Lower leg skin (tissue), 4 donors: Measurements from ENCODE around the gene NADK. TPM values are rescaled to one million over a fixed set of nuclear protein-coding genes. Genes with fewer than 3 reads are reported as not detected.
A peak's percentile ranks its signal among the peaks of the same experiment; 100 is the strongest.
"Not testable (repeated sequence)": the region's sequence is repeated elsewhere in the genome, so short reads cannot be mapped to it uniquely, and the experiment has no call there.

Experiments
- DNase-seq, 2 donors: peaks; one replicate each; pipeline ENCODE4 v3.0.0-alpha.2; 2019; ENCODE audit warnings: low spot score in 2 of 2
- H3K4me3 ChIP-seq: fragments of 200-600 bp; sonication (generic); 2 replicates; pipeline ENCODE4 v1.5.1; 2017; ENCODE audit warnings: mild to moderate bottlenecking, low read depth; ENCODE audit not compliant: poor library complexity, severe bottlenecking
- CTCF ChIP-seq, 3 donors: fragments of 450-650 bp; IDR thresholded peaks; one replicate each; pipeline ENCODE4 v1.5.1; 2016; ENCODE audit warnings: antibody characterized with exemption in 3 of 3, mild to moderate bottlenecking in 3 of 3, moderate library complexity in 2 of 3
- POLR2A ChIP-seq, 2 donors: fragments of 450-650 bp; IDR thresholded peaks; one replicate each; pipeline ENCODE4 v1.6.1; 2016 to 2017; ENCODE audit warnings: antibody characterized with exemption in 2 of 2, mild to moderate bottlenecking in 1 of 2, moderate library complexity in 1 of 2
- WGBS, 2 donors: methylation state at CpG; one replicate each; pipeline ENCODE4 v1.1.5; 2018; 5-methylcytosine and 5-hydroxymethylcytosine counted together
- intact Hi-C: fragments of 100-400 bp; cut with DNase I; formaldehyde crosslinking; loops from one replicate; pipeline ENCODE4 v1.15.0; 2023; ENCODE audit warnings: low total_unique reads
- total RNA-seq, 4 donors: library from RNA; depleted of rRNA; stranded (reverse); fragments of >200 nt; gene quantifications; one replicate each; pipeline ENCODE4 v1.1.0, GENCODE V29; 2016

The NADK gene
- total RNA-seq, 4 donors from 2014 or later: 45.4 to 58.0 (median 54.2) TPM

- TF ChIP-seq CTCF (IDR thresholded peaks at IDR 0.05) (no peak), POLR2A (IDR thresholded peaks at IDR 0.05) (no peak)
- H3K4me3 ChIP-seq: no peak overlapping the region
- intact Hi-C loops: no loop called here
- DNase-seq: no peak
- 77 to 79% methylated on average over 7 of the region's 7 CpGs for WGBS, 2 donors
These were observed 57.1 kb downstream of the NADK start for GRCh38 chr1:1721201-1721600.

GRCh38 chr1:1715109-1715883 lies 63.0 kb downstream of the NADK start:
- WGBS, 2 donors: 77 to 83% methylated on average over 12 to 13 of the region's 18 CpGs
- intact Hi-C loops: not testable (repeated sequence)
- peak in 1 of 2 donors; percentile 25 for DNase-seq

GRCh38 chr1:1707897-1708296 lies 70.4 kb downstream of the NADK start:
- H3K4me3 ChIP-seq, intact Hi-C loops: not testable (repeated sequence)
- 100% methylated on average over 4 of the region's 20 CpGs; no CpG with 5 or more reads in 1 of the 2 donors for WGBS, 2 donors
- peak in 1 of 2 donors; percentile 17 for DNase-seq

More at GRCh38 chr1:1715109-1715883, 63.0 kb downstream of the NADK start:
- H3K4me3 ChIP-seq: not testable (repeated sequence)

- 95 to 98% methylated on average over 8 to 9 of the region's 23 CpGs for WGBS, 2 donors
- peak in 1 of 2 donors; percentile 50 for DNase-seq
- intact Hi-C loops, H3K4me3 ChIP-seq: not testable (repeated sequence)
These were observed 71.0 kb downstream of the NADK start for GRCh38 chr1:1707241-1707640.

- no CpG with 5 or more reads among the region's 10 CpGs for WGBS, 2 donors
- H3K4me3 ChIP-seq, intact Hi-C loops: not testable (repeated sequence)
- DNase-seq: peak in 1 of 2 donors; percentile 29
These were observed 72.6 kb downstream of the NADK start for GRCh38 chr1:1705623-1706022.

- 91 to 100% methylated on average over 6 to 16 of the region's 27 CpGs for WGBS, 2 donors
- intact Hi-C loops, H3K4me3 ChIP-seq: not testable (repeated sequence)
- peak in 1 of 2 donors; percentile 78 for DNase-seq
These were observed 73.8 kb downstream of the NADK start for GRCh38 chr1:1704284-1704957.

- TF ChIP-seq CTCF (IDR thresholded peaks at IDR 0.05): no peak
- no peak for TF ChIP-seq POLR2A (IDR thresholded peaks at IDR 0.05)
- intact Hi-C loops: no loop called here
- peak in 1 of 2 donors; percentile 54 for DNase-seq
- 94% methylated on average over 19 to 22 of the region's 22 CpGs for WGBS, 2 donors
- H3K4me3 ChIP-seq: no peak overlapping the region
These were observed 74.5 kb downstream of the NADK start for GRCh38 chr1:1703796-1704195.

GRCh38 chr1:1702506-1702905 lies 75.8 kb downstream of the NADK start:
- intact Hi-C loops, DNase-seq, H3K4me3 ChIP-seq: not testable (repeated sequence)
- 77 to 82% methylated on average over 9 to 15 of the region's 18 CpGs for WGBS, 2 donors

Other genes with a start within 250 kb of the NADK start
- 1 to 10 TPM in 2 of 4 donors, under 1 TPM in 1, not detected in 1; 0.57 to 2.6 (median 2.0) TPM for gene TMEM240, start 237.8 kb downstream of the NADK start, total RNA-seq
- gene SSU72, start 203.6 kb downstream of the NADK start, total RNA-seq: 100 to 1,000 TPM in 3 of 4 donors, 10 to 100 TPM in 1; 96.4 to 163 (median 123) TPM
- gene FNDC10, start 178.3 kb downstream of the NADK start, total RNA-seq: 10 to 100 TPM; 10.5 to 18.9 (median 13.3) TPM
- 100 to 1,000 TPM; 117 to 216 (median 138) TPM for gene MIB2, start 163.0 kb downstream of the NADK start, total RNA-seq
- gene MMP23B, start 146.3 kb downstream of the NADK start, total RNA-seq: 1 to 10 TPM; 2.1 to 3.9 (median 3.2) TPM
- gene CDK11B, start 119.5 kb downstream of the NADK start, total RNA-seq: 10 to 100 TPM; 19.4 to 42.3 (median 21.8) TPM
- gene SLC35E2B, start 85.7 kb downstream of the NADK start, total RNA-seq: 10 to 100 TPM; 16.1 to 48.4 (median 31.4) TPM
- 10 to 100 TPM; 18.1 to 56.9 (median 27.7) TPM for gene CDK11A, start 54.1 kb downstream of the NADK start, total RNA-seq
- 100 to 1,000 TPM; 103 to 141 (median 123) TPM for gene GNB1, start 112.6 kb upstream of the NADK start, total RNA-seq
- under 1 TPM; 0.13 to 0.89 (median 0.65) TPM for gene CALML6, start 136.8 kb upstream of the NADK start, total RNA-seq
- 1 to 10 TPM; 2.9 to 6.4 (median 4.1) TPM for gene TMEM52, start 140.8 kb upstream of the NADK start, total RNA-seq
- gene CFAP74, start 225.3 kb upstream of the NADK start, total RNA-seq: under 1 TPM in 1 of 4 donors, not detected in 3; 0.10 TPM
- 1 to 10 TPM in 3 of 4 donors, not detected in 1; 1.1 to 5.1 (median 2.0) TPM for gene GABRD, start 240.9 kb upstream of the NADK start, total RNA-seq